Measurements from ENCODE around the gene CCDC70.
"Not testable (repeated sequence)": the region's sequence is repeated elsewhere in the genome, so short reads cannot be mapped to it uniquely, and the experiment has no call there.

CCDC70 gene

DNA sequence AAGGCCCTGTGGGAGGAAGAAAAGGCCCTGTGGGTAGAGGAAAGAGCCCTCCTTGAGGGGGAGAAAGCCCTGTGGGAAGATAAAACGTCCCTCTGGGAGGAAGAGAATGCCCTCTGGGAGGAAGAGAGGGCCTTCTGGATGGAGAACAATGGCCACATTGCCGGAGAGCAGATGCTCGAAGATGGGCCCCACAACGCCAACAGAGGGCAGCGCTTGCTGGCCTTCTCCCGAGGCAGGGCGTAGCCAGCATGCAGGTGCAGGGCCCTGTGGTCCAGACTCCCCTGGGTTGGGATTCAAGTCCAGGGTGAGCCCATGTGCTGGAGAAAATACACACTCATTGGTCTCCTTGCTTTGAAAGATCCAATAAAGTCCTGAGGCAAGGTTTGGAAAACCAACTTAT lies 4.1 kb downstream of the CCDC70 start:
- no peak for DNase-seq

DNA sequence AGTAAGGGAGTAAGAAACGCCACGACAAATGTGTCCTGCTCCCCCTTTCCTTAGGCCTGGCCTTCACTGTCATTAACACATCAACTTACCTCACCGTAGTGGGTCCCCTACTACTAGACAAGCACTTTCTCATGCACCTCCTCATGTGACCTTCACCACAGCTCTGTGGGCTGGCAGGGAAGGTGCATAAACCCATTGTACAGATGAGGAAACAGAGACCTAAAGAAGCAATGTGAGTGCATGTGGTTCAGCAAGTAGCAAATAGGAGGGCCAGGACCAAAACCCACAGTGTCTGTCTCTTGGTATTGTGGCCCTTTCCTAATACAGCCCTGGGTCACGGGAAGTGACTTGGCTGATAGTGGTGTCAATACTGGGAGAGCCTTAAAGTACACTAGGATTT lies 5.3 kb downstream of the CCDC70 start:
- no peak for DNase-seq

DNA sequence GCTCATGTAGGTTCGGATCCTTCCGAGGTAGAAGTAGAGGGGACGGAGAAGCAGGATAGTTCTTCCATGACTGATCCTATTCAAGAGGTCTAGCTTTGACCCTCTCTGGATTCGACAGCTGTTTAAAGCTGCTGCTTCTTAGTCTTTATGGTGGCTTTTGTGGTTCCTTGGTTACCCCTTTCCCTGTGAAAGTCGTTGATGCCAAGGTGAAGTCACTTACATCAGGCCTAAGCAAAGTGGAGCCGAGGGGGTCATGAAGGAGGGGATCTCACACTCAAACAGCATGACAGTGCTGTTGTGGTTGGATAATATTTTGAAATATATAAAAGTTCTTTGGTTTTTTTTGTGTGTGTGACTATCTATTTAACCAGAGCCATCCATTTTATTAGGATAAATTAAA lies 8.1 kb downstream of the CCDC70 start:
- DNase-seq, result no peak

- DNase-seq, result no peak
Observed at GRCh38 chr13:51870616-51871015, 8.8 kb downstream of the CCDC70 start.

DNA sequence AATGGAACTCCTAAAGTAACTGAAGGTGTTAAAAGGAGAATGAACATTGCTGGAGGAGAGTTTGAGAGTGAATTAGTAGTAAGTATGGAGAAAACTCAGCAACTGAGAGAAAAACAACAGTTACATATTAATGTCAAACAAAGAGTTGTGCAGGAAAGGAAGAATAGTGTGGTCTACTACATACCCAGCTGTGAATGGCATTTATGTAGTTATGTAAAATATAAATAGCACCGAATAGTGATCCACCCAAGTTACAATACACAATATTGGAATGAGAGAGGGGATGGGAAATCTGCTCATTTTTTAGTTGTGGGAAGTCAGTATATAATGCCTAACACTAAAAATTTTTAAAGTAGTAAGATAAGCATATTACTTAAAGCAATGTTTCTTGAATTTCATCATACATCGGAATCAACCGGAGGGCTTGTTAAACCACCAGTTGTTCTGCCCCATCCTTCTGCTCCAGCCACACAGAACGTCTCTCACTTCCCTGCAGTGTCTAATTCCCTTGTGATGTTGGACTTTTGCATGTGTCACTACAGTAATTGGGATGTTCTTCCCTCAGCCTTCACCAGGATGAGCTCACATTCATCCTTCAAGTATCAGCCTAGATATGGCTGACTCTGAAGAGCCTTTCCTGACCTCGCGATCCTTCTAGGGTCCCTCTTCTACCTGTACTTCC lies 11.5 kb downstream of the CCDC70 start:
- no peak for DNase-seq

DNA sequence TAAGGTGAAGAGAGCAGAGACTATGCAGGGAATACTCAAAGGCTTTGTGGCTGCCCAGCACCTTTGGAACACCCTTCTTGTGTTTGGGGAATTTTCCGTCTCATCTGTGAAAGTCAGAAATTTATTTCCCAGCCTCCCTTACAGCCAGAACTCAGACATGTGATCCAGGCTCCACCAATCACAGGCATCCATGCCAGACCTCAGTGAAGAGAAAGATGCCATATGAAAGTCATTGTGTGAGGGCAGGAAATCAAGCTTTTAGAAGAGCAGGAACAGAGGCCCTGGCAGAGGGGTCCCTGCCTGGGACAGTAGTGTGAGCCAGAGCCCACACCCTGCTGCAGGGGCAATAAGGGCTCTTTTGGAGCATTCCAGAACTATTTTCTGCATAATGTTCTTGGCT lies 12.1 kb downstream of the CCDC70 start:
- DNase-seq, result no peak

GRCh38 chr13:51874651-51875050 lies 12.9 kb downstream of the CCDC70 start:
- no peak for DNase-seq

DNA sequence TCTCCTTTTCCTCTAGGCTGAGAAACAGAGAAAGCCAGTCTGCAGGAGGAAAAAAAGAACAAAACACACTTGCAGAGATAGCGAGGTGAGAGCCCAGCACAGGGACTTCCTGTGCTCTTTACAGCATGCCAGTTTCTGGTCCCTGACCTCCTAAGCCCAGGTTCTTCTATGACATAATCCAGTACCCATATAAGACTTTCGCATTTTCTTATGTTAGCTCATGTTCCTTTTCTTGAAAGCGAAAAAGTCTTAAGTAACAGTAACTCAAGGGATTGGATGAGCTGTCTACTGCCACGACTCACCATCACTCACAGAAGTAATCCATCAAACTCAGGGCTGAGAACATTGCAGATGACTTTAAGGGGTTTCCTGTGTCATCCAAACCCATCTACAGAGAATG lies 17.4 kb downstream of the CCDC70 start:
- no peak for DNase-seq

GRCh38 chr13:51881296-51881695 lies 19.5 kb downstream of the CCDC70 start:
- DNase-seq, result no peak

GRCh38 chr13:51882570-51883225 lies 20.9 kb downstream of the CCDC70 start:
- DNase-seq, result no peak

DNA sequence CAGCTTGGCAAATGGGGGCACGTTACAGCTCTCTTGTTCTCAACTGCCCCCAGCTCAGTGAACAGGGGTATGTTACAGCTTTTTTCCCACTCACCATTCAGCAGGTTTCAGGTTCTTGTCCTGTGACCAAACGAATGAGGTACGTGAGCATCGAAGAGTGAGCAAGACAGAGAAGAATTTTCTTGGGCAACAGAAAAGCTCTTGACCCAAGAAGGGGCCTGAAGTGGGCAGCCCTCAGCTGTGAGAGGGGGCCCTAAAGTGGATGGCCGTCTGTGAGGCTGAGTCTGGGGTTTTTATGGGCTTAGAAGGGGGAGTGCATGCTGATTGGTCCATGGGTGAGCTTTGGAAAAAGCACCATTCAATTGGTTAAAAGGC lies 21.4 kb downstream of the CCDC70 start:
- no peak for DNase-seq

GRCh38 chr13:51885651-51886050 lies 23.9 kb downstream of the CCDC70 start:
- no peak for DNase-seq

GRCh38 chr13:51887468-51887867 lies 25.7 kb downstream of the CCDC70 start:
- DNase-seq, result no peak

DNA sequence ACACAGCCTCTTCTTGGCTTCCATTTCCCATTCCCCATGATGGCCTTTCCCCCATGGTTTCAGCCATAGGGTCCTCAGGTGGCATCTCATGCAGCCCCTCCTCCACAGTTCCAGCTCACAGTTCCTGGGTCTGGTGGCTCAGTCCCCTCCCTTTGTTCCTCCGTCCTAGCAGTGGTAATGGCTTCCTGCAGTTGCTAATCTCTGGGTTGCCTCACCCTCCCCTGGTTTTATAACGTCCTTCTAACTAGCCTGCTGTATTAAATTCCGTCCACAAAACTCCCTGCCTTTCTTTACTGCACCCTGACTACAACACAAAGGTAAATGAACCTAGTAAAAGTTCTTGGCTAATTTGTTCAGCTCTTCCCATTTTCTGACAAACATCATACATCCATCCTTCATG lies 30.9 kb downstream of the CCDC70 start:
- no peak for DNase-seq

GRCh38 chr13:51894239-51894638 lies 32.5 kb downstream of the CCDC70 start:
- no peak for DNase-seq

- DNase-seq, result no peak
Observed at GRCh38 chr13:51895906-51896888, 34.4 kb downstream of the CCDC70 start.

- DNase-seq, result no peak
Observed at GRCh38 chr13:51900471-51900870, 38.7 kb downstream of the CCDC70 start.

DNA sequence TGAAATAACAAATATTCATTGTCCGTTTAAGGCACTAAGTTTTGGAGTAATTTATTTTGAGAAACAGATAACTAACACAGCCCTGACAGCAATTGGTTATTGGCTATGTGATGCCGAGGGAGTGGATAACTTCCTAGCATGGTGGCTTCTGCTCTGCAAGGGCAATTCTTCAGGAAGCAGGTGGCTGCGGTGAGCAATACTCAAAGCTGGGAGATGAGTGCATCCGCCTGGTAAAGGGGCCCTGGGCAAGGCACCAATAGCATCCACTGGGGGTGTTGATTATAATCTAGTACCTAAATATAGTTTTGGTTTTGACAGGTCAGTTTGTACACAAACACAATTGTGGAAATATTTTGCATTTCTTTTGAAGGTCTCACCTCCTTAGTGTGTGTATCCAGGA lies 41.0 kb downstream of the CCDC70 start:
- DNase-seq, result no peak

- no peak for DNase-seq
Observed at GRCh38 chr13:51905787-51906186, 44.0 kb downstream of the CCDC70 start.

DNA sequence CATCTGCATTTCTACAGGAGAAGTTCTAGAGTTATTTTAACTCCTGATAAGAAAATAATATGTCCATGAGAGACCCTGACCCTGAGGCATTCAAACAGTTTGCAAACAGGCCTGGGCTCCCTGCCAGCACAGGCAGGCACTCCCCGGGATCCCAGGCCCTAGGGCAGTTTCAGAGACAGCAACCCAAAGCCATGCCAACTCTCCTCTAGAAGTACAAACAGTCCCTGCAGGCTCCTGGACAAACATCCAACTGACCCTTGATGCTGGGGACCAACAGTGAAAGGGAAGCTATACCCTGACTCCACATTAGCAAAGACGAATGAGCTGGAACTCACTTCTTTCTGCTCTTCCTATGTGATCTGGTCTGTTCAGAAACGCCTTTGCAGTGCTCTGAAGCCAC lies 44.8 kb downstream of the CCDC70 start:
- no peak for DNase-seq

GRCh38 chr13:51907040-51907732 lies 45.4 kb downstream of the CCDC70 start:
- no peak for DNase-seq

DNA sequence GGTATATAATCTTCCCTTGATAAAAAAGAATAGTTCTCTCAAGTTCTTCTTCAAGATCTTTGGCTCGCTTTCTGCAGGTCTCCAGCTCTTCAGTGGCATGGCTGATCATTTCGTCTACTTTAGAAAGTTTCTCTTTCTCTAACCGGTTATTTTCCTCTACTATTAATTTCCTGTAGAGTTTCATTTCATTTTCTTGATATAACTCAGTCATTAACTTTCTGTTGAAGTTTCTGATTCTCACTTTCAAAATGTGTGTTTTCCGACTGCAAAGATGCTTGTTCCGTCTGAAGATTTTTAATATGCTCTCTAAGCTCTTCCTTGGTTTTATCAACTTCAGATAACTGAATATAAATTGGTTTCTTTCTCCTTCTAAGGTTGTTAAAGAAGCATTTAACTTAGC lies 47.5 kb downstream of the CCDC70 start:
- DNase-seq, result not testable (repeated sequence)

DNA sequence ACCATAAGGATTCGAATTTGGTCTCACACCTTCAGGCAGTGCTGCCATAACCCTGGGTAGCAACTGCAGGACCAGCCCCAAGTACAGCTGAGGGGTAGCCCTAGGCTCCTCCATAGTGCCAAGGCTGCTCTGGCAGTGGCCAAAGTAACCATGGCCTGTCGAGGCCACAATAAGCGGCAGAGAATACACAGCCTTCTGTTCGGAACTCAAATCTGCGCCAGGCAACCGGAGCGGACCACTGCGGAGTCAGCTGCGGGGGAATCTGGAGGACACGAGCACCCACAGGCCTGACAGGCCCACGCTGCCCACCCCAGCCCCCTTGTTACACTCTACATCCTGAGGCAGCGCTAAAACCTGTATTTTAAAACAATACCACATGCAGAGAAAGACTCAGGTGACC lies 48.7 kb downstream of the CCDC70 start:
- DNase-seq, result no peak
